Measurements from ENCODE around the gene SETD1B.

- TF ChIP-seq CTCF (IDR thresholded peaks at IDR 0.05), result no peak
- no peak for TF ChIP-seq POLR2A (IDR thresholded peaks at IDR 0.05)
Observed at GRCh38 chr12:121770813-121771625, 32.8 kb upstream of the SETD1B start.
